Lower leg skin (tissue), 4 donors: ENCODE measurements around the gene VPS26B. TPM values are rescaled to one million over a fixed set of nuclear protein-coding genes. Genes with fewer than 3 reads are reported as not detected.
A peak's percentile ranks its signal among the peaks of the same experiment; 100 is the strongest.

Source experiments
- DNase-seq, 2 donors: peaks; one replicate each; pipeline ENCODE4 v3.0.0-alpha.2; 2019; ENCODE audit warnings: low spot score in 2 of 2
- H3K4me3 ChIP-seq: fragments of 200-600 bp; sonication (generic); 2 replicates; pipeline ENCODE4 v1.5.1; 2017; ENCODE audit warnings: mild to moderate bottlenecking, low read depth; ENCODE audit not compliant: poor library complexity, severe bottlenecking
- CTCF ChIP-seq, 3 donors: fragments of 450-650 bp; IDR thresholded peaks; one replicate each; pipeline ENCODE4 v1.5.1; 2016; ENCODE audit warnings: antibody characterized with exemption in 3 of 3, mild to moderate bottlenecking in 3 of 3, moderate library complexity in 2 of 3
- POLR2A ChIP-seq, 2 donors: fragments of 450-650 bp; IDR thresholded peaks; one replicate each; pipeline ENCODE4 v1.6.1; 2016 to 2017; ENCODE audit warnings: antibody characterized with exemption in 2 of 2, mild to moderate bottlenecking in 1 of 2, moderate library complexity in 1 of 2
- WGBS, 2 donors: methylation state at CpG; one replicate each; pipeline ENCODE4 v1.1.5; 2018; 5-methylcytosine and 5-hydroxymethylcytosine counted together
- intact Hi-C: fragments of 100-400 bp; cut with DNase I; formaldehyde crosslinking; loops from one replicate; pipeline ENCODE4 v1.15.0; 2023; ENCODE audit warnings: low total_unique reads
- total RNA-seq, 4 donors: library from RNA; depleted of rRNA; stranded (reverse); fragments of >200 nt; gene quantifications; one replicate each; pipeline ENCODE4 v1.1.0, GENCODE V29; 2016

The VPS26B gene
- total RNA-seq, 4 donors from 2014 or later, result 50.6 to 76.5 (median 64.1) TPM

GRCh38 chr11:134236834-134237556, 12.5 kb downstream of the VPS26B start:
- H3K4me3 ChIP-seq, result no peak overlapping the region
- DNase-seq, result no peak
- no peak for TF ChIP-seq POLR2A (IDR thresholded peaks at IDR 0.05)
- no peak for TF ChIP-seq CTCF (IDR thresholded peaks at IDR 0.05)
- intact Hi-C loops, result no loop called here
- WGBS, 2 donors, result 89 to 92% methylated on average over 7 of the region's 7 CpGs

GRCh38 chr11:134237557-134237922, 13.1 kb downstream of the VPS26B start:
- intact Hi-C loops, result no loop called here
- no peak for TF ChIP-seq CTCF (IDR thresholded peaks at IDR 0.05)
- no peak for TF ChIP-seq POLR2A (IDR thresholded peaks at IDR 0.05)
- no peak overlapping the region for H3K4me3 ChIP-seq
- WGBS, 2 donors, result 87 to 89% methylated on average over 11 of the region's 11 CpGs
- DNase-seq, result peak in 1 of 2 donors; percentile 59

- DNase-seq, result peak in 1 of 2 donors; percentile 52
- TF ChIP-seq CTCF (IDR thresholded peaks at IDR 0.05), result no peak
- TF ChIP-seq POLR2A (IDR thresholded peaks at IDR 0.05), result no peak
- intact Hi-C loops, result no loop called here
- WGBS, 2 donors, result 96% methylated on average over 5 of the region's 5 CpGs
- H3K4me3 ChIP-seq, result no peak overlapping the region
These were observed 14.5 kb downstream of the VPS26B start for GRCh38 chr11:134238956-134239355.

- 52 to 57% methylated on average over 6 of the region's 6 CpGs for WGBS, 2 donors
- TF ChIP-seq CTCF (IDR thresholded peaks at IDR 0.05), result no peak
- no peak for TF ChIP-seq POLR2A (IDR thresholded peaks at IDR 0.05)
- intact Hi-C loops, result no loop called here
- no peak overlapping the region for H3K4me3 ChIP-seq
- DNase-seq, result peak in 1 of 2 donors; percentile 37
These were observed 16.1 kb downstream of the VPS26B start for GRCh38 chr11:134240592-134240991.

- intact Hi-C loops, result no loop called here
- peak in 1 of 2 donors; percentile 60 for DNase-seq
- H3K4me3 ChIP-seq, result no peak overlapping the region
- no peak for TF ChIP-seq POLR2A (IDR thresholded peaks at IDR 0.05)
- no peak for TF ChIP-seq CTCF (IDR thresholded peaks at IDR 0.05)
- 85 to 89% methylated on average over 9 of the region's 9 CpGs for WGBS, 2 donors
These were observed 17.9 kb downstream of the VPS26B start for GRCh38 chr11:134242376-134242775.

- intact Hi-C loops, result no loop called here
- no peak for TF ChIP-seq CTCF (IDR thresholded peaks at IDR 0.05)
- no peak for TF ChIP-seq POLR2A (IDR thresholded peaks at IDR 0.05)
- WGBS, 2 donors, result 91% methylated on average over 4 of the region's 4 CpGs
- H3K4me3 ChIP-seq, result no peak overlapping the region
- DNase-seq, result peak in 1 of 2 donors; percentile 61
These were observed 19.4 kb downstream of the VPS26B start for GRCh38 chr11:134243913-134244312.
